Neuronal stem cell (in vitro differentiated cells): ENCODE results near the gene ARHGEF12.

Experiments
- DNase-seq: peaks from one replicate; pipeline ENCODE4 v3.0.0-alpha.2; 2013; ENCODE audit warnings: low spot score
- H2AFZ ChIP-seq: one replicate; pipeline ENCODE4 v1.6.1; 2013; ENCODE audit warnings: mild to moderate bottlenecking, low read length, inconsistent platforms
- H2AK5ac ChIP-seq: 2 replicates; pipeline ENCODE4 v1.6.1; 2013; ENCODE audit warnings: low read depth, mild to moderate bottlenecking, inconsistent platforms, low read length, moderate library complexity, mixed read lengths
- H2BK120ac ChIP-seq: 2 replicates; pipeline ENCODE4 v1.6.1; 2013; ENCODE audit warnings: low read depth, mild to moderate bottlenecking, inconsistent platforms, low read length, moderate library complexity, mixed read lengths
- H2BK12ac ChIP-seq: one replicate; pipeline ENCODE4 v1.6.1; 2013; ENCODE audit warnings: low read length, inconsistent platforms
- H2BK15ac ChIP-seq: 2 replicates; pipeline ENCODE4 v1.6.1; 2013; ENCODE audit warnings: mild to moderate bottlenecking, low read length, inconsistent platforms, mixed read lengths
- H2BK5ac ChIP-seq: one replicate; pipeline ENCODE4 v1.6.1; 2013; ENCODE audit warnings: inconsistent platforms, mild to moderate bottlenecking, low read length, moderate library complexity
- H3K14ac ChIP-seq: one replicate; pipeline ENCODE4 v1.6.1; 2013; ENCODE audit warnings: low read length, inconsistent platforms
- H3K18ac ChIP-seq: 2 replicates; pipeline ENCODE4 v1.6.1; 2013; ENCODE audit warnings: low read length, inconsistent platforms
- H3K23ac ChIP-seq: 2 replicates; pipeline ENCODE4 v1.6.1; 2013; ENCODE audit warnings: low read depth, mild to moderate bottlenecking, mixed read lengths, low read length, inconsistent platforms; ENCODE audit not compliant: poor library complexity
- H3K27ac ChIP-seq: replicated peaks from 3 replicates; pipeline ENCODE4 v1.5.1; 2013; ENCODE audit warnings: low read length, inconsistent platforms
- H3K27me3 ChIP-seq, 3 experiments: 2 replicates each; pipeline ENCODE4 v1.6.1; 2013; ENCODE audit warnings: low read length in 3 of 3, mild to moderate bottlenecking in 2 of 3, inconsistent platforms in 1 of 3, low read depth in 1 of 3, mixed read lengths in 1 of 3, moderate library complexity in 1 of 3; ENCODE audit not compliant: control insufficient read depth in 3 of 3, insufficient read depth in 3 of 3
- H3K36me3 ChIP-seq, 2 donors: replicated peaks in 1 of 2; 2 replicates each; pipeline ENCODE4 v1.6.1; 2013; ENCODE audit warnings: low read length in 2 of 2; ENCODE audit not compliant: control insufficient read depth in 2 of 2, insufficient read depth in 2 of 2
- H3K4ac ChIP-seq: 2 replicates; pipeline ENCODE4 v1.6.1; 2013; ENCODE audit warnings: inconsistent platforms, mild to moderate bottlenecking, low read length, moderate library complexity
- H3K4me1 ChIP-seq, 2 donors: 1 replicate in 1 of 2; 2 replicates in 1 of 2; pipeline ENCODE4 v1.6.1; 2013; ENCODE audit warnings: low read length in 2 of 2, low read depth in 1 of 2; ENCODE audit not compliant: control insufficient read depth in 2 of 2, insufficient read depth in 1 of 2
- H3K4me2 ChIP-seq: one replicate; pipeline ENCODE4 v1.6.1; 2013; ENCODE audit warnings: mild to moderate bottlenecking, low read length, inconsistent platforms; ENCODE audit not compliant: insufficient read depth, poor library complexity, severe bottlenecking
- H3K4me3 ChIP-seq, 2 donors: 2 replicates each; pipeline ENCODE4 v1.5.1; 2013; ENCODE audit warnings: low read length in 2 of 2, mild to moderate bottlenecking in 2 of 2, inconsistent platforms in 1 of 2, moderate library complexity in 1 of 2
- H3K79me1 ChIP-seq: one replicate; pipeline ENCODE4 v1.6.1; 2013; ENCODE audit warnings: low read depth, mild to moderate bottlenecking, inconsistent platforms, low read length, moderate library complexity
- H3K9ac ChIP-seq: one replicate; pipeline ENCODE4 v1.6.1; 2013; ENCODE audit warnings: mild to moderate bottlenecking, low read depth, low read length, inconsistent platforms; ENCODE audit not compliant: poor library complexity
- H3K9me3 ChIP-seq, 2 donors: replicated peaks in 1 of 2; 2 replicates each; pipeline versions ENCODE3 to v1.6.1; 2013; ENCODE audit warnings: low read length in 2 of 2, mild to moderate bottlenecking in 2 of 2, inconsistent platforms in 1 of 2, low read depth in 1 of 2, mixed read lengths in 1 of 2, moderate library complexity in 1 of 2; ENCODE audit not compliant: control insufficient read depth in 2 of 2, insufficient read depth in 1 of 2
- H4K8ac ChIP-seq: one replicate; pipeline ENCODE4 v1.6.1; 2013; ENCODE audit warnings: low read depth, mild to moderate bottlenecking, inconsistent platforms, low read length, moderate library complexity
- H4K91ac ChIP-seq: one replicate; pipeline ENCODE4 v1.6.1; 2013; ENCODE audit warnings: low read length, low read depth, mild to moderate bottlenecking, inconsistent platforms; ENCODE audit not compliant: poor library complexity
- WGBS, 2 donors: extraction: QIAGEN DNeasy Blood & Tissue Kit; methylation state at CpG; one replicate each; pipeline ENCODE4 v1.1.7; 2013; ENCODE audit warnings: missing lambda C conversion rate in 2 of 2, mixed read lengths in 1 of 2; ENCODE audit not compliant: insufficient read length in 2 of 2, insufficient replicate concordance in 1 of 2; ENCODE audit errors: extremely low coverage in 2 of 2; 5-methylcytosine and 5-hydroxymethylcytosine counted together

The ARHGEF12 gene

GRCh38 chr11:120522736-120523135 is 186.5 kb downstream of the ARHGEF12 start:
- Histone ChIP-seq H3K4me3 (no peak overlapping the region), H4K91ac (no peak overlapping the region), H3K4ac (no peak overlapping the region), H3K27me3 (no peaks in the 10 kb centered on the region), H2BK15ac (no peak overlapping the region), H3K18ac (no peak overlapping the region), H4K8ac (no peak overlapping the region), H3K4me2 (no peak overlapping the region), H3K9ac (no peak overlapping the region), H3K4me1 (peaks cover 14 to 17% of the 10 kb centered on the region in 2 donors), H3K79me1 (no peaks in the 10 kb centered on the region), H2BK5ac (no peak overlapping the region), H2AK5ac (no peak overlapping the region), H2BK120ac (no peak overlapping the region), H2BK12ac (no peak overlapping the region), H3K9me3 (no peaks in the 10 kb centered on the region), H2AFZ (peak overlapping the region; percentile 74), H3K14ac (no peak overlapping the region), H3K23ac (no peak overlapping the region), H3K27ac (no peak overlapping the region), H3K36me3 (no peaks in the 10 kb centered on the region)
- no peak for DNase-seq
- WGBS, 2 donors: no CpG with 5 or more reads among the region's 3 CpGs

- Histone ChIP-seq H3K9ac (peak overlapping the region; percentile 2), H3K23ac (no peak overlapping the region), H3K4me2 (no peak overlapping the region), H3K27me3 (no peaks in the 10 kb centered on the region), H2AFZ (peak overlapping the region; percentile 74), H3K4ac (no peak overlapping the region), H2BK120ac (no peak overlapping the region), H3K14ac (no peak overlapping the region), H3K36me3 (no peaks in the 10 kb centered on the region), H3K18ac (peak overlapping the region; percentile 67), H3K4me1 (peaks cover 10 to 13% of the 10 kb centered on the region in 2 donors), H3K79me1 (no peaks in the 10 kb centered on the region), H2BK12ac (no peak overlapping the region), H3K9me3 (no peaks in the 10 kb centered on the region), H3K27ac (no peak overlapping the region), H4K91ac (no peak overlapping the region), H2BK15ac (no peak overlapping the region), H4K8ac (no peak overlapping the region), H2AK5ac (no peak overlapping the region), H2BK5ac (no peak overlapping the region), H3K4me3 (no peak overlapping the region)
- DNase-seq: no peak
- no CpG with 5 or more reads among the region's 12 CpGs for WGBS, 2 donors
Measured at GRCh38 chr11:120523196-120523595, 187.0 kb downstream of the ARHGEF12 start.

- peaks cover 9 to 13% of the 10 kb centered on the region in 2 donors for H3K4me1 ChIP-seq
- no peak overlapping the region for H3K4me2 ChIP-seq
- no peaks in the 10 kb centered on the region for H3K9me3 ChIP-seq
- H2BK15ac ChIP-seq: no peak overlapping the region
- no peak overlapping the region for H4K91ac ChIP-seq
- peaks cover 0 to 1% (median 0%) of the 10 kb centered on the region in 3 experiments for H3K27me3 ChIP-seq
- H3K4ac ChIP-seq: no peak overlapping the region
- H2BK120ac ChIP-seq: no peak overlapping the region
- no peak overlapping the region for H3K14ac ChIP-seq
- H3K23ac ChIP-seq: no peak overlapping the region
- no peak for DNase-seq
- H3K4me3 ChIP-seq: peak overlapping the region in 1 of 2 donors; percentile 8
- H3K79me1 ChIP-seq: no peaks in the 10 kb centered on the region
- peak overlapping the region; percentile 40 for H2AK5ac ChIP-seq
- H3K36me3 ChIP-seq: no peaks in the 10 kb centered on the region
- WGBS, 2 donors: no CpG with 5 or more reads among the region's 9 CpGs
- H3K18ac ChIP-seq: no peak overlapping the region
- H4K8ac ChIP-seq: no peak overlapping the region
- no peak overlapping the region for H3K9ac ChIP-seq
- no peak overlapping the region for H2BK12ac ChIP-seq
- H2AFZ ChIP-seq: no peak overlapping the region
- no peak overlapping the region for H2BK5ac ChIP-seq
- H3K27ac ChIP-seq: no peak overlapping the region
Measured at GRCh38 chr11:120524536-120525085, 188.4 kb downstream of the ARHGEF12 start.

- WGBS, 2 donors: no CpG with 5 or more reads among the region's 16 CpGs
- Histone ChIP-seq H2BK5ac (no peak overlapping the region), H3K18ac (no peak overlapping the region), H3K27me3 (peaks cover 0 to 5% (median 0%) of the 10 kb centered on the region in 3 experiments), H4K91ac (no peak overlapping the region), H3K36me3 (no peaks in the 10 kb centered on the region), H3K27ac (no peak overlapping the region), H4K8ac (no peak overlapping the region), H2BK12ac (no peak overlapping the region), H2BK120ac (no peak overlapping the region), H3K23ac (no peak overlapping the region), H3K9ac (no peak overlapping the region), H2AK5ac (no peak overlapping the region), H3K4me2 (no peak overlapping the region), H3K9me3 (no peaks in the 10 kb centered on the region), H3K4me3 (no peak overlapping the region), H3K14ac (no peak overlapping the region), H3K4me1 (peaks cover 9 to 13% of the 10 kb centered on the region in 2 donors), H3K79me1 (no peaks in the 10 kb centered on the region), H2AFZ (no peak overlapping the region), H2BK15ac (no peak overlapping the region), H3K4ac (no peak overlapping the region)
- DNase-seq: no peak
Measured at GRCh38 chr11:120525261-120526171, 189.3 kb downstream of the ARHGEF12 start.
